HepG2 (cell line): ENCODE data around the gene PTCD2. TPM values are rescaled to one million over a fixed set of nuclear protein-coding genes. Genes with fewer than 3 reads are reported as not detected.
A peak's percentile ranks its signal among the peaks of the same experiment; 100 is the strongest.
"Not testable (repeated sequence)": the region's sequence is repeated elsewhere in the genome, so short reads cannot be mapped to it uniquely, and the experiment has no call there.

Source experiments
- ATAC-seq: fragments of 200-7000 bp; cut with Tn5 transposase; 3 replicates; pipeline ENCODE4 v1.9.1; 2020; ENCODE audit warnings: mild to moderate bottlenecking, moderate library complexity
- BruUV-seq: library from RNA; stranded (reverse); fragments of 400-500 nt; replicated peaks from 2 replicates; lab custom pipeline; 2021; lab: Mats Ljungman, UMichigan
- CTCF ChIA-PET: fragments of 300-600 bp; formaldehyde crosslinking; extraction: SDS; loops from one replicate; lab custom pipeline; 2021; ENCODE audit warnings: low total read pairs, inconsistent platforms, low intra/inter-chr PET ratio; lab: Yijun Ruan, JAX
- POLR2A ChIA-PET: fragments of 350-600 bp; sonication (Branson Sonifier 250); formaldehyde crosslinking; loops from one replicate; lab custom pipeline; 2020; ENCODE audit warnings: antibody characterized with exemption, inconsistent platforms; lab: Yijun Ruan, JAX
- DNase-seq: peaks from one replicate; pipeline ENCODE4 v3.0.0-alpha.2; 2015; ENCODE audit warnings: low spot score
- FAIRE-seq: peaks from 3 replicates; lab custom pipeline; 2011; peaks lifted over from hg19 to GRCh38; lab: Jason Lieb, UNC
- H2AFZ ChIP-seq: one replicate; pipeline ENCODE4 v1.6.1; 2011; ENCODE audit warnings: low read length, inconsistent platforms
- H3K27ac ChIP-seq: fragments of 300-600 bp; 3 replicates; pipeline ENCODE4 v1.8.0; 2011; ENCODE audit warnings: mixed run types, mild to moderate bottlenecking, mixed read lengths, low read length, inconsistent platforms; ENCODE audit not compliant: insufficient read depth; ENCODE audit errors: extremely low read length
- H3K27me3 ChIP-seq, 2 experiments: fragments of 200-600 bp in 1 of 2; 2 replicates in 1 of 2; 3 replicates in 1 of 2; pipeline versions ENCODE4 v1.6.0 to v1.8.0; 2011; ENCODE audit warnings: low read length in 2 of 2, mild to moderate bottlenecking in 2 of 2, moderate library complexity in 2 of 2, inconsistent platforms in 1 of 2; ENCODE audit not compliant: insufficient read depth in 2 of 2, control insufficient read depth in 1 of 2
- H3K36me3 ChIP-seq, 2 experiments: fragments of 200-600 bp in 1 of 2; replicated peaks in 1 of 2; 2 replicates in 1 of 2; 3 replicates in 1 of 2; pipeline versions ENCODE4 v1.5.1 to v1.8.0; 2011; ENCODE audit warnings: low read length in 2 of 2, inconsistent platforms in 1 of 2; ENCODE audit not compliant: insufficient read depth in 2 of 2, control insufficient read depth in 1 of 2
- H3K4me1 ChIP-seq: 2 replicates; pipeline ENCODE4 v1.5.1; 2012; ENCODE audit warnings: low read length, inconsistent platforms; ENCODE audit not compliant: insufficient read depth
- H3K4me2 ChIP-seq: 2 replicates; pipeline ENCODE4 v1.6.0; 2011; ENCODE audit warnings: low read depth, low read length, inconsistent platforms
- H3K4me3 ChIP-seq, 3 experiments: fragments of 200-600 bp in 1 of 3; sonication (generic), shearing (Covaris generic) in 1 of 3; replicated peaks in 1 of 3; 2 replicates each; pipeline ENCODE4 v1.5.1; 2011 to 2016; ENCODE audit warnings: low read length in 3 of 3, inconsistent platforms in 2 of 3, low read depth in 2 of 3, mild to moderate bottlenecking in 2 of 3, control low read depth in 1 of 3, mixed read lengths in 1 of 3; ENCODE audit not compliant: insufficient read depth in 1 of 3
- H3K79me2 ChIP-seq: one replicate; pipeline ENCODE4 v1.6.1; 2011; ENCODE audit warnings: low read length, inconsistent platforms; ENCODE audit not compliant: insufficient read depth
- H3K9ac ChIP-seq: 2 replicates; pipeline ENCODE4 v1.6.0; 2011; ENCODE audit warnings: mild to moderate bottlenecking, low read depth, low read length, inconsistent platforms; ENCODE audit not compliant: insufficient read depth
- H3K9me3 ChIP-seq: 2 replicates; pipeline ENCODE4 v1.5.1; 2012; ENCODE audit warnings: mild to moderate bottlenecking, low read length
- H4K20me1 ChIP-seq: 2 replicates; pipeline ENCODE4 v1.6.0; 2011; ENCODE audit warnings: inconsistent platforms, mild to moderate bottlenecking, low read length, moderate library complexity; ENCODE audit not compliant: insufficient read depth
- ARHGAP35 ChIP-seq: sonication (generic); formaldehyde crosslinking; IDR thresholded peaks from 2 replicates; pipeline ENCODE4 v1.9.0; 2022; ENCODE audit warnings: mild to moderate bottlenecking, inconsistent platforms, moderate library complexity, missing genetic modification reagents, borderline replicate concordance
- HDAC2 ChIP-seq: sonication (generic); formaldehyde crosslinking; IDR thresholded peaks from 2 replicates; pipeline ENCODE4 v1.4.0; 2020; ENCODE audit warnings: missing genetic modification reagents
- HOXA3 ChIP-seq: sonication (generic); formaldehyde crosslinking; IDR thresholded peaks from 2 replicates; pipeline ENCODE4 v1.5.0; 2020; ENCODE audit warnings: missing genetic modification reagents
- HOXD1 ChIP-seq: sonication (generic); formaldehyde crosslinking; IDR thresholded peaks from 2 replicates; pipeline ENCODE4 v1.5.0; 2020; ENCODE audit warnings: missing genetic modification reagents
- NFIC ChIP-seq: IDR thresholded peaks from 2 replicates; pipeline ENCODE4 v1.6.1; 2012; ENCODE audit warnings: mild to moderate bottlenecking, low read length, inconsistent platforms
- REXO4 ChIP-seq: sonication (generic); formaldehyde crosslinking; IDR thresholded peaks from 2 replicates; pipeline ENCODE4 v1.8.0; 2022; ENCODE audit warnings: missing genetic modification reagents, mild to moderate bottlenecking, borderline replicate concordance
- SMARCC2 ChIP-seq: fragments of 450-650 bp; IDR thresholded peaks from 2 replicates; pipeline ENCODE4 v1.6.1; 2017; ENCODE audit warnings: antibody characterized with exemption, mild to moderate bottlenecking
- ZBTB20 ChIP-seq: sonication (generic); formaldehyde crosslinking; IDR thresholded peaks from 2 replicates; pipeline ENCODE4 v1.8.1; 2023; ENCODE audit warnings: missing genetic modification reagents, low read depth, mild to moderate bottlenecking, borderline replicate concordance
- ZNF224 ChIP-seq: sonication (generic); formaldehyde crosslinking; IDR thresholded peaks from 2 replicates; pipeline ENCODE4 v1.5.0; 2020; ENCODE audit warnings: mild to moderate bottlenecking, missing genetic modification reagents
- ZNF501 ChIP-seq: sonication (generic); formaldehyde crosslinking; IDR thresholded peaks from 2 replicates; pipeline ENCODE4 v1.5.1; 2020; ENCODE audit warnings: mild to moderate bottlenecking, moderate library complexity, missing genetic modification reagents
- ZNF660 ChIP-seq: sonication (generic); formaldehyde crosslinking; IDR thresholded peaks from 2 replicates; pipeline ENCODE4 v1.5.1; 2020; ENCODE audit warnings: mild to moderate bottlenecking, low read depth, missing genetic modification reagents, borderline replicate concordance
- ZNF75D ChIP-seq: sonication (generic); formaldehyde crosslinking; IDR thresholded peaks from 2 replicates; pipeline ENCODE4 v1.8.1; 2023; ENCODE audit warnings: missing genetic modification reagents, mild to moderate bottlenecking, borderline replicate concordance
- WGBS: methylation state at CpG from one replicate; pipeline ENCODE4 v1.1.6; 2017; ENCODE audit warnings: low lambda C conversion rate; 5-methylcytosine and 5-hydroxymethylcytosine counted together
- in situ Hi-C: cut with HindIII; loops from 2 replicates; pipeline ENCODE4 v1.10.0; 2017; ENCODE audit warnings: low pct_unique_long_range_greater_than_20kb; ENCODE audit not compliant: extremely low pct_ligation_motif_present
- intact Hi-C: fragments of 100-400 bp; cut with micrococcal nuclease; formaldehyde crosslinking; loops from one replicate; pipeline ENCODE4 v1.10.0; 2022; ENCODE audit not compliant: unreplicated experiment
- polyA plus RNA-seq, 8 experiments: library from polyadenylated mRNA; depleted of rRNA in 3 of 8; stranded (reverse) in 7 of 8; unstranded in 1 of 8; fragments of >200 nt; fragmentation: Illumina TruSeq in 4 of 8; extraction: Trizol in 4 of 8; gene quantifications; 2 replicates each; pipeline versions ENCODE4 v1.2.1 to v1.2.3, GENCODE V29; 2011 to 2016; ENCODE audit warnings: low read depth in 4 of 8, missing spikeins in 1 of 8, mixed read lengths in 1 of 8; ENCODE audit not compliant: insufficient read depth in 1 of 8
- total RNA-seq, 5 experiments: library from RNA; depleted of rRNA; stranded (reverse); fragments of >200 nt; fragmentation: Illumina TruSeq; extraction: Trizol; gene quantifications; 2 replicates each; pipeline ENCODE4 v1.2.3, GENCODE V29; 2016; ENCODE audit warnings: low read depth in 1 of 5
- TF ChIP-seq, protein P1 (sequence below): sonication (generic); formaldehyde crosslinking; IDR thresholded peaks from 2 replicates; pipeline ENCODE4 v1.4.0; 2020; ENCODE audit warnings: missing genetic modification reagents, mild to moderate bottlenecking, borderline replicate concordance
- TF ChIP-seq, protein P2 (sequence below): sonication (generic); formaldehyde crosslinking; IDR thresholded peaks from 2 replicates; pipeline ENCODE4 v1.8.0; 2022; ENCODE audit warnings: missing genetic modification reagents, low read depth, mild to moderate bottlenecking, borderline replicate concordance

PTCD2 gene
- total and polyA plus RNA-seq, 2 of the 13 experiments (the other 11 are each of a cell fraction or from before 2014, with no cell fraction given): 5.3 to 6.4 TPM

DNA sequence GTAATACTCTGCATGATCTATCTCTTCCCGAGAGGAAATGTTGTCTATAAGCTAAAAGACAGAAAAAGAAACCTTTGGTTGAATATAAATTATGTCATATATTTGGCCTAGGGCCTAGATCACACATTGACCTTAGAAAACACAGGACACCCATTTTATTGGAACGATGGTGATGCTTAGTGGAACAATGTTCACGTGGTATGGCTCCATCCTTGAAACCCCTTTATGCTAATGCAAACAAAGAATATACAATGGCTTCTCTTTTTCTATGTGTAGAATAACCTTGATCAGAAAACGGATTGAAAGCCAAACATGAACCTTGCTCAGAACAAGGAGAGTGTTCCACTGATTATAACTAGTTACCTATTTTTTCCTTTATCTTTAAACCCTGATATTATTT is 24.6 kb upstream of the PTCD2 start (continued):
- TF ChIP-seq HOXD1 (CRISPR knock-in tag): no peak
- peak; percentile 60; the same call in 1 of the 2 replicates for TF ChIP-seq ZBTB20 (CRISPR knock-in tag)
- no peak for TF ChIP-seq ZNF660 (CRISPR knock-in tag)
- TF ChIP-seq NFIC: peak; percentile 55; the same call in 1 of the 2 replicates
- no peak for TF ChIP-seq SMARCC2
- TF ChIP-seq ZNF501: no peak
- TF ChIP-seq, protein P1, sequence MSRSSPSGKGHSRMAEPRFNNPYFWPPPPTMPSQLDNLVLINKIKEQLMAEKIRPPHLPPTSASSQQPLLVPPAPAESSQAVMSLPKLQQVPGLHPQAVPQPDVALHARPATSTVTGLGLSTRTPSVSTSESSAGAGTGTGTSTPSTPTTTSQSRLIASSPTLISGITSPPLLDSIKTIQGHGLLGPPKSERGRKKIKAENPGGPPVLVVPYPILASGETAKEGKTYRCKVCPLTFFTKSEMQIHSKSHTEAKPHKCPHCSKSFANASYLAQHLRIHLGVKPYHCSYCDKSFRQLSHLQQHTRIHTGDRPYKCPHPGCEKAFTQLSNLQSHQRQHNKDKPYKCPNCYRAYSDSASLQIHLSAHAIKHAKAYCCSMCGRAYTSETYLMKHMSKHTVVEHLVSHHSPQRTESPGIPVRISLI (CRISPR knock-in tag): 0 out of 2 replicates have a peak, but pooled peaks have one; percentile 11
- TF ChIP-seq HDAC2 (CRISPR knock-in tag): peak; percentile 71

DNA sequence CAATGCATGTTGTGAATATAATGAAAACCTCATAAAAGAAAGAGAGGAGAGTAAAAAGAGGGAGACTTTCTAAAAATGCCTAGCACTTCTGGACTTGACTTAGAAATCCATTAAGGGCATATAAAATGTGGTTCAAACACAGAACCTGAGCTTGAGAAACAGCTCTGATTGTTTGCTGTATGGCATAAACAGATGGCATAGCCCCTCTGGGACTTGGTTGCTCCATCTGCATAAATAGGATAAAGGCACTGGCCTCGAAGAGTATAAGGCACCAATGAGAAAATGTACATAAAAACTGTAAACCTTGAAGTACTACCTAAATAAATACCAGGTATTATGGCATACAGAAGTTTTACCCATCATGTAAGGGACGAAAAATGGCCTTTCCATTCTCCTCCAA is 23.9 kb upstream of the PTCD2 start:
- H3K36me3 ChIP-seq: peaks cover 0 to 5% of the 10 kb centered on the region in 2 experiments; a peak in 2 of 5 replicates
- no peaks in the 10 kb centered on the region for H4K20me1 ChIP-seq
- peak overlapping the region; percentile 83 for H3K27ac ChIP-seq
- peak overlapping the region; percentile 46; the same call in 1 of the 2 replicates for H3K4me2 ChIP-seq
- TF ChIP-seq ZNF75D (CRISPR knock-in tag): no peak
- TF ChIP-seq REXO4 (CRISPR knock-in tag): no peak
- no peak for TF ChIP-seq HOXA3 (CRISPR knock-in tag)
- TF ChIP-seq ARHGAP35 (CRISPR knock-in tag): no peak
- TF ChIP-seq, protein P2, sequence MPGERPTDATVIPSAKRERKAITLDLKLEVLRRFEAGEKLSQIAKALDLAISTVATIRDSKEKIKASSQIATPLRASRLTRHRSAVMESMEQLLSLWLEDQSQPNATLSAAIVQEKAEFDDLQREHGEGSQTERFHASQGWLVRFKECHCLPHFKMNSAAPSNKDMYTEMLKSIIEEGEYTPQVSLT: no peak
- TF ChIP-seq ZNF224 (CRISPR knock-in tag): no peak
- H3K4me1 ChIP-seq: peaks cover 70% of the 10 kb centered on the region
- TSS peak; percentile 98 for BruUV-seq
- intact Hi-C loops: no loop called here
- no peak overlapping the region for H2AFZ ChIP-seq
- peak overlapping the region; percentile 44; the same call in 1 of the 2 replicates for H3K9ac ChIP-seq
- 86% methylated on average over 2 of the region's 2 CpGs for WGBS
- peak; percentile 18 for FAIRE-seq
- DNase-seq: no peak
- ATAC-seq: no peak
- peaks cover 49% of the 10 kb centered on the region for H3K79me2 ChIP-seq
- in situ Hi-C loops: no loop called here
- no peaks in the 10 kb centered on the region for H3K9me3 ChIP-seq
- ChIA-PET CTCF (no interaction called here), POLR2A (interaction anchor here (1.8 to 1.9 kb wide), 2 partner anchors 11 to 12 kb away, joined by 5 to 7 read pairs; no protein-coding TSS in a partner anchor)
- no peaks in the 10 kb centered on the region for H3K27me3 ChIP-seq
- no peak overlapping the region for H3K4me3 ChIP-seq

DNA sequence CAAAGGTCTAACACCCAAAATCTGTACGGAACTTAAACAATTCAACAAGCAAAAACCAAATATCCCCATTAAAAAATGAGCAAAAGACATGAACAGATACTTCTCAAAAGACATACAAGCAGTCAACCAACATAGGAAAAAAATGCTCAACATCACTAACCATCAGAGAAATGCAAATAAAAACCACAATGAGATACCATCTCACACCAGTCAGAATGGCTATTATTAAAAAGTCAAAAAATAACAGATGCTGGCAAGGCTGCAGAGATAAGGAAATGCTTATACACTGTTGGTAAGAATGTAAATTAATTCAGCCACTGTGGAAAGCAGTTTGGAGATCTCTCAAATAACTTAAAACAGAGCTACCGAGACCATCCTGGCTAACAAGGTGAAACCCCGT is 22.0 kb upstream of the PTCD2 start:
- CTCF ChIA-PET, intact Hi-C loops, H3K9ac ChIP-seq, H4K20me1 ChIP-seq, H3K9me3 ChIP-seq, BruUV-seq, in situ Hi-C loops, H3K4me3 ChIP-seq, H3K27me3 ChIP-seq, DNase-seq, H2AFZ ChIP-seq, H3K4me2 ChIP-seq, ATAC-seq, H3K27ac ChIP-seq: not testable (repeated sequence)
- WGBS: 97% methylated on average over 3 of the region's 3 CpGs
- Histone ChIP-seq H3K79me2 (peaks cover 66% of the 10 kb centered on the region), H3K36me3 (peaks cover 0 to 10% of the 10 kb centered on the region in 2 experiments; a peak in 3 of 5 replicates), H3K4me1 (peaks cover 59% of the 10 kb centered on the region)
- POLR2A ChIA-PET: interaction anchor here (1.2 to 1.9 kb wide), 3 partner anchors 10 to 22 kb away, joined by 4 to 5 read pairs (median 5); partner anchors contain the start of genes MRPS27 and PTCD2
- peak; percentile 18 for FAIRE-seq
